ENCODE data around the gene ZNF592.
"Not testable (repeated sequence)": the region's sequence is repeated elsewhere in the genome, so short reads cannot be mapped to it uniquely, and the experiment has no call there.

The ZNF592 gene

DNA sequence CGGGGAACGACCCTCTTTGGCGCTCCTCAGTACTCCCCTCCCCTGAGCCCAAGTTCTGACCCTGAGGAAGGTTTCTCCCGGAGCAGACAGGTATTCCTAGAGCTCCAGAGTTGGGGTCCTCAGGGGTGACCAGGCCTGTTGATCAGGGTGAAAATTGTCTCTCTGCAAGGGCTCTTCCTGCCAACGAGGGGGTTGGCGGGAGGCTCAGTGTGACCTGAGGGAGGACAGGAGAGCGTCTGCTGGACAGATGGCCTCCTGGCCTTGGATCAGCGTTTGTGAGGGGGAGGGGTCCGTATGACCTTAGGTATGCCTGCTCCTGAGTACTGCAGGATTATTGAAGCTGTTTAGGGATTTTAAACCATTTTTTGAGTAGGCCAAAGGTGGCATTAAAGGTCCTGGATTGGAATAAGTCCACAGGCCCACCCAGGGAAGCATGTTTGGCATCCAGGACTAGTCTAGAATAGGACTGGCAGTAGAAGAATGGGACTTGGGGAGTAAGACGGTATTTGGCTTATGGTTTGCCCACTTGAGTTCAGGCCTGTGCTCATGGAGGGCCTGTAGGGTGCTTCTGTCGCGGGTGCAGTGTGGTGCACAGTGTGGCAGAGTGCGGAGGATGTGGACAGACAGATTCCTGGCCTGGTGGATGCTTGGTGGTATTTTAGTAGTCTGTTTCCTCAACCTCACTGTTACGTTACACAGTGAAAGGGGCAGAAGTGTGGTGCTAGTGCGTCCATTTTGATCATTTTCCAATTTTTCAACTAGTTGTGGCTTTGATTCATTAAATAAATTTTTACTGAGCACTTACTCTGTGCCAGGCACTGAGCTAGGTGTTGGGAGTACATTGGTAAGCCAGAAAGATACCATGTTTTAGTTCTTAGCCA lies 959 bp downstream of the ZNF592 start:
- DNase-seq: peak; percentile 30 to 35

DNA sequence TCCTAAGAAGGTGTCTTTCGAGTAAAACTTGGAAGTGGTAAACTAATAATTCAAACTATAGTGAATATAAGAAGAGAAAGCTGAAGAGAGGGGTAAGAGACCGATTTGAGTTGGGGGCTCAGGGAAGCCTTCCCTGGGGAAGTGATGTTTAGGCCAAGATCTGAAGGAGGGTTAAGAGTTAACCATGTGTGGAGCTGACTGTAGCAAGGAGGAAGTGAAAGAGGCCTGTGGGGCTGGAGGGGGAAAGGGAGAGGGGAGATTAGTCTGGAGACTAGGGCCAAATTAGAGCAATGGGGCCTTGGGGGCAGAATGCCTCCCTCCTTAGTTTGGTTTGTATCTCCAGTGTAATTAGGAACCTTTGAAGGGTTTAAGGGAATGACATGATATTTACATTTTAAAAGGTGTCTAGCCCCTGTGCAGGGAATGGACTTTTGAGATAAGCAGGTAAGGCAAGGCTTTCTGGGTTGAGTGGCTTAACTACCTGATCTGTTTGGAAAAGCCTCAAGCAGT lies 2.2 kb downstream of the ZNF592 start:
- peak; percentile 21 to 48 for DNase-seq

- not testable (repeated sequence) for DNase-seq
Observed at GRCh38 chr15:84751721-84752120, 3.3 kb downstream of the ZNF592 start.

DNA sequence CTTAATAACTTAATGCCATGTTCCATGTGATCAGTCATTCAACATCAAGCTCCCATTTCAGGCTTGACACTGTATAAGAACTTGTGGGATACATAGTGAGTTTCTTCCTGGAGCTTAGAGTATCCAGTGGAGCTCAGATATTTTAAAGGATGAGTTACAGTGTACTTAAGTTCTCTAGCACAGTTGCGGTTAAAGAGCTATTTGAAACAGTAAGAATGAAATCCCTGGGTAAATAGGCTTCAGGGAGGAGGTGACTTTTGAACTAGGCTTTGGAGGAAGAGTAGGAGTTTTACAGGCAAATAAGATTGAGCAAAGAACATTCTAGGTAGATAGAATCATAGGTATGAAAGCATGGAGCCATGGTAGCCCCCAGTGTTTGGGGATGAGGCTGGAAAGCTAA lies 3.8 kb downstream of the ZNF592 start:
- DNase-seq: no peak

GRCh38 chr15:84752700-84753099 lies 4.3 kb downstream of the ZNF592 start:
- no peak for DNase-seq

DNA sequence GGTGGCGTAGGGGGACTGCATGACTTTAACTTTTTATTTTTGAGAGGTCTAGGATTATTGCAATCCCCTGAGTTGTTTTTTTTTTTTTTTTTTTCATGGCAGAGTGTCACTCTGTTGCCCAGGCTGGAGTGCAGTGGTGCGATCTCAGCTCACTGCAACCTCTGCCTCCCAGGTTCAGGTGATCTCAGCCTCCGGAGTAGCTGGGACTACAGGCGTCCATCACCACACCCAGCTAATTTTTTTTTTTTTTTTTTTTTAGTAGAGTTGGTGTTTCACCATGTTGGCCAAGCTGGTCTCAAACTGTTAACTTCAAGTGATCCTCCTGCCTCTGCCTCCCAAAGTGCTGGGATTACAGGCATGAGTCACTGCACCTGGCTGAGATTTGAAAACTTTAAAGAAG lies 6.5 kb downstream of the ZNF592 start:
- DNase-seq: not testable (repeated sequence)

- peak in 1 of 2 donors; percentile 27 for DNase-seq
Observed at GRCh38 chr15:84755736-84756527, 7.5 kb downstream of the ZNF592 start.

- no peak for DNase-seq
Observed at GRCh38 chr15:84759018-84759417, 10.6 kb downstream of the ZNF592 start.

DNA sequence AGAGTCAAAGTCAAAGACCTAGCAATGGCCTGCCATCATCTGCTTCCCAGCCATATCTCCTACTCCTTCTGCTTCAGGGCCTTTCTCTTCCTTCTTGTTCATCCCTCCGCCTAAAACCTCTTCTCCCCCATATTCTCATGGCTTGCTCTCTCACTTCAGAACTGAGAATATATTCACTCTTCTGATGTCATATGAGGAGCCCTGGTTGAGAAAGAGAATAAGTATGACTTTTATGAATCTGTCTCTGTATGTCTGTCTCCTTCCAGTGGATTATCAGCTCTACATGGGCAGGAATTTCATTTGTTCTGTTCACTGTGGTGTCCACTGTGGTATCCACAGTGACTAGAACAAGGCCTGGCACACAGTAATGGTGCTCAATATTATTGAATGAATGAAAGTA lies 11.8 kb downstream of the ZNF592 start:
- DNase-seq: no peak

DNA sequence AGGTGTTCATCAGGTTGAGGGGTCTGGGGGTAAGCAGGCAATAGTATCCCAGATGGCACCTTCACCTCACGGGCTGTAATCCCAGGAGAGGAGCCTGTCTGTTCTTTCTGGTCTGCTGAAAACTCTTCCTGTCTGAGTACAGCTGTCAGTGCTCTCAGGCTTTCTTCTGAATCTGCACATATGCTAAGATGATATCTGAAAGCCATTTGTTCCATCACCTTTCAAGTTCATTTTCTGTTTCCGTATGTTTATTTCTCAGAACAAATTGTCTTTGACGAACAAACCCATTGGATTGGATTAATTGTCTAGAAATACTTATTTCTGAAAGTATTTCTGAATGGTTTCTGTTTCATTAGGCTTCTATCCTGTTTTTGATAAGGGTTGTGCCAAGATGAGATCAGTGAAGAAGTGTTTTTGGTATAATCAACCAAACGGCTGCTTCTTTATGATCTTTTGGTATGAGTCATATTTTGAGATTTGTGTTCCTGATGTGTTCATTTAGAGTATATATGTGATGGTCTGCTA lies 13.3 kb downstream of the ZNF592 start:
- no peak for DNase-seq

GRCh38 chr15:84762840-84763572 lies 14.6 kb downstream of the ZNF592 start:
- no peak for DNase-seq

- DNase-seq: no peak
Observed at GRCh38 chr15:84764585-84764984, 16.2 kb downstream of the ZNF592 start.

DNA sequence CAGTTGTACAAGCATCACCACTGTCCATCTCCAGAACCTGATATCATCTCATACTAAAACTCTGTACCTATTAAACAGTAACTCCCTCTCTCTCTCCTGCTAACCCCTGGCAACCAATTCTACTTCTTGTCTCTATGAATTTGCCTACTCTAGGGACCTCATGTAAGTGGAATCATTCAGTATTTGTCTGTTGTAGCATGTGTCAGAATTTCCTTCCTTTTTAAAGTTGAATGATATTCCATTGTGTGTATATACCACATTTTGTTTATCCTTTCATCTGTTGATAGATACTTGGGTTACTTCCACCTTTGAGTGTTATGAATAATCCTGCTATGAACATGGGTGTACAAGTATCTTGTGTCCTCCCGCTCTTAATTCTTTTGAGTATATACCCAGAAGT lies 16.6 kb downstream of the ZNF592 start:
- DNase-seq: no peak

DNA sequence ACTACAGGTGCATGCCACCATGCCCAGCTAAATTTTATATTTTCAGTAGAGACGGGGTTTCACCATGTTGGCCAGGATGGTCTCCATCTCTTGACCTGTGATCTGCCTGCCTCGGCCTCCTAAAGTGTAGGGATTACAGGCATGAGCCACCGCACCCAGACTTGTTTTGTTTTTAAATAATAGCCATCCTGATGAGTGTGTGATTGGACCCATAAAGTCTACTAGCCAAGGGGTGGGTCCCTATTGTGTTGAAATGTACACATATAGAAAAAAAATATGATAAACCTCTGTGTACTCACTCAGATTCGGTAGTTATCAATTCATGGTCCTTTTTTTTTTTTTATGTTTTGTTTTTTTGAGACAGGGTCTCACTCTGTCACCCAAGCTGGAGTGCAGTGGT lies 17.3 kb downstream of the ZNF592 start:
- DNase-seq: no peak

GRCh38 chr15:84766461-84767035 lies 18.2 kb downstream of the ZNF592 start:
- DNase-seq: no peak

DNA sequence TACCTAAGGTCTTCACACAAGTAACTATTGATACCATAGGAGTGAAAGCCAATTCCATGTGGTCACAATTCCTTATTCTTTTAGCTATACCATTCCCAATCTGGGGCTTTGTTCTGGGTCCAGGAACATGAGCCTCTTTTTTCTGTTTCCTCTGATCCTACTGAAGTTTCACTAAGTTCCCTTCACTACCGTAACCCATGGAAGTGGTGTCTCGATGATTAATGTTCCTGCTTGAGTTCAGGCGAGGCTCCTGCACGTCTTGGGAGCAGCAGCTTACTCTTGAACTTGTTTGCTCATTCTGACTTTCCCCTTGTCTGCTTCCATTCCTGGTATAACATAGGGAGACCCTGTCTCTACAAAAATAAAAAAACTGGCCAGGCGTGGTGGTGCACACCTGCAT lies 23.6 kb downstream of the ZNF592 start:
- no peak for DNase-seq

DNA sequence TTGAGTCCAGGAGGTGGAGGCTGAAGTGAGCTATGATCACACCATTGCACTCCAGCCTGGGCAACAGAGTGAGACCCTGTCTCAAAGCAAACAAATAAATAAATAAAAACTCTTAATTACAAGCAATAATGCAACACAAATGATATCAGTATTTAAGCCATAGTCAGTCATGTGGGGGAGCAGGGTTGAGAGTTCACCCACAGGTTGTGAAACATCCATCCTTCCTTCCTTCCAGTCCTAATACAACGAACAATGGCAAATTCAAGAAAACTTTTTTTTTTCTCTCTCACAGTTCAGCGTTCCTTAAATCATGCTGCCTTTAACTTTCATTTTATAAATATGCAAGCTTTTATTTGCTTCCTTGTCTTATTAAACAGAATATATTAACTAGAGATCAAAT lies 24.1 kb downstream of the ZNF592 start:
- DNase-seq: peak in 1 of 2 donors; percentile 33

GRCh38 chr15:84773716-84774115 lies 25.3 kb downstream of the ZNF592 start:
- peak; percentile 60 to 61 for DNase-seq

DNA sequence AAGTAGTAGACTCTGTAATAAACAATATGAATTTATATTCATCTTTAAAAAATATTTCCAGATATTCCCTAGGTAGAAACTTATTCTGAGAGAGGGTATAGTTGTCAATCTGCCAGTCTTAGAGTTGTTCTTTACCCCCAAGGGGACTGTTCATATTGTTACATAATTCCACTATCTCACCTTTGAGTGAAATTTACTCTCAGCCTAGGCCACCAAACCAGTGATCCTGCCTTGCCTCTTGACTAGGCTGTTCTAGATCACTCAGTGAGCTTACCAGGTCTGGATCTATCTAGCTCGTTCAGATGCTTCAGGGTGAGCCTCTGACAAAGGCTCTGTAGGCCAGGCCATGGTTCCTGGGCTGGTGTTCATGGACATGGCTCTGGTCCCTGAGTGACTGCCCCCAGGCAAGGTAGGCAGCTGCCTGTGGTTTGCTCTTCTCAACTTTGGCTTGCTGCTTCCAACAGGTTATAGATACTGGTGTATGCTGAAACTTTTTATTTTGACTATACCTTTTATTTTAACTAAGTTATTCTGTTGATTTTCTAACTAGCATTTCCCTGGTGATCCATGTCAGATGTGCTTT lies 27.6 kb downstream of the ZNF592 start:
- no peak for DNase-seq

GRCh38 chr15:84778194-84778593 lies 29.8 kb downstream of the ZNF592 start:
- DNase-seq: no peak

- DNase-seq: no peak
Observed at GRCh38 chr15:84780492-84780891, 32.1 kb downstream of the ZNF592 start.

GRCh38 chr15:84781495-84781894 lies 33.1 kb downstream of the ZNF592 start:
- no peak for DNase-seq

Measured in inflammatory macrophage treated with lipopolysaccharide for 1 hour (primary cell).